Type B pancreatic cell (in vitro differentiated cells): ENCODE data around the gene ARHGEF7. TPM values are rescaled to one million over a fixed set of nuclear protein-coding genes. Genes with fewer than 3 reads are reported as not detected.

ENCODE experiments used
- DNase-seq: peaks from one replicate; pipeline ENCODE4 v3.0.0; 2021; ENCODE audit warnings: mixed read lengths; ENCODE audit not compliant: unreplicated experiment; ENCODE audit errors: extremely low spot score
- H3K27ac Mint-ChIP-seq: 2 replicates; pipeline ENCODE4 v1.8.0; 2021; ENCODE audit warnings: mild to moderate bottlenecking, mixed read lengths
- H3K27me3 Mint-ChIP-seq: 2 replicates; pipeline ENCODE4 v1.8.0; 2021; ENCODE audit warnings: mixed read lengths
- H3K36me3 Mint-ChIP-seq: 2 replicates; pipeline ENCODE4 v1.8.0; 2021; ENCODE audit warnings: mixed read lengths
- H3K4me1 Mint-ChIP-seq: one replicate; pipeline ENCODE4 v1.8.0; 2021; ENCODE audit warnings: mixed read lengths; ENCODE audit not compliant: unreplicated experiment
- H3K4me3 Mint-ChIP-seq: 2 replicates; pipeline ENCODE4 v1.8.0; 2021; ENCODE audit warnings: mild to moderate bottlenecking, mixed read lengths
- H3K9me3 Mint-ChIP-seq: 2 replicates; pipeline ENCODE4 v1.8.0; 2021; ENCODE audit warnings: mixed read lengths
- total RNA-seq: library from RNA; stranded (reverse); gene quantifications from 2 replicates; pipeline ENCODE4 v1.2.1, GENCODE V29; 2021; ENCODE audit warnings: low replicate concordance
- TF ChIP-seq, protein P1 (sequence below): fragments of 200-600 bp; sonication (generic); conservative IDR thresholded peaks from 2 replicates; pipeline ENCODE4 v1.5.0; 2021; ENCODE audit warnings: antibody characterized with exemption, mild to moderate bottlenecking

The ARHGEF7 gene
- total RNA-seq, 1 donor from 2014 or later = 103 TPM

DNA sequence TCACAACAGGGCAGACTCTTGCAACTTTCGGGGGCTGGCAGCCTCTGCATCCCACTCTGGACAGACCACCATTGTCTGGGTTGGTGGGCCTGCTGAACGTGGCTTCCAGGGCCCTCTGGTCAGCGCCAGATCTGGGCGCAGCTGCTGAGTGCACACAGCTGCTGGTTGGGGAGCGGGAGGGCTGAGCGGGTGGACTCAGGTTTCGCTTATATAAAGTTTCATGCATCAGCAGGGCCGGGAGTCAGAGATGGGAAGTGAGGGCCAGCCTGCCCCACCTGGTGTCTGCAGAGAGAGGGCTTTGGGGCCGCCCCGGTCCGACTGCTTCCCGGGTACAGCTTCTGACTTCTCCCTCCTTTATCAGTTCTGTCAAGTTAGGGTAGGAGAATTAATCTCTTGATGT lies 6.9 kb downstream of the ARHGEF7 start:
- Mint-ChIP-seq H3K27me3 (peaks cover 13% of the 10 kb centered on the region), H3K36me3 (peaks cover 5% of the 10 kb centered on the region), H3K9me3 (no peaks in the 10 kb centered on the region), H3K4me3 (no peak overlapping the region), H3K27ac (no peak overlapping the region), H3K4me1 (peaks cover 56% of the 10 kb centered on the region)
- DNase-seq = no peak
- TF ChIP-seq, protein P1, sequence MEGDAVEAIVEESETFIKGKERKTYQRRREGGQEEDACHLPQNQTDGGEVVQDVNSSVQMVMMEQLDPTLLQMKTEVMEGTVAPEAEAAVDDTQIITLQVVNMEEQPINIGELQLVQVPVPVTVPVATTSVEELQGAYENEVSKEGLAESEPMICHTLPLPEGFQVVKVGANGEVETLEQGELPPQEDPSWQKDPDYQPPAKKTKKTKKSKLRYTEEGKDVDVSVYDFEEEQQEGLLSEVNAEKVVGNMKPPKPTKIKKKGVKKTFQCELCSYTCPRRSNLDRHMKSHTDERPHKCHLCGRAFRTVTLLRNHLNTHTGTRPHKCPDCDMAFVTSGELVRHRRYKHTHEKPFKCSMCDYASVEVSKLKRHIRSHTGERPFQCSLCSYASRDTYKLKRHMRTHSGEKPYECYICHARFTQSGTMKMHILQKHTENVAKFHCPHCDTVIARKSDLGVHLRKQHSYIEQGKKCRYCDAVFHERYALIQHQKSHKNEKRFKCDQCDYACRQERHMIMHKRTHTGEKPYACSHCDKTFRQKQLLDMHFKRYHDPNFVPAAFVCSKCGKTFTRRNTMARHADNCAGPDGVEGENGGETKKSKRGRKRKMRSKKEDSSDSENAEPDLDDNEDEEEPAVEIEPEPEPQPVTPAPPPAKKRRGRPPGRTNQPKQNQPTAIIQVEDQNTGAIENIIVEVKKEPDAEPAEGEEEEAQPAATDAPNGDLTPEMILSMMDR = no peak

DNA sequence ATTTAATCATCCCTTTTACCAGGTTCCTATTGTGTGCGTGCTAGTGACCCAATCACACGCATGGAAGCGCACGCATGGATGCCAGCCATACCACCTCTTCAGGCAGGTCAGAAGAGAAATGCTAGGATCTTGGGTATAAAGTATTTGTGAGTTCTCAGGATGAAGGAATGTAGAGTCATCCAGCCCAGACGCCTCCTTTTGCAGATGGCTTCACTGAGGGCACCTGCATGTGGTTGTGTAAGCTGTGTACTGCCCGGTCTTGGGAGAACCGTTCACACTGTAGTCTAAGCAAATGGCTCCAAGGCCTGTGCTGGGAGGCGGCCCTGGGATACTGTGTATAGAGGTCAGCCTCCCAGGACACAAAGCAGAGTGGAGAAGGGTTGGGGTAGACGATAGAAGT lies 7.5 kb downstream of the ARHGEF7 start:
- DNase-seq = no peak
- Mint-ChIP-seq H3K36me3 (peaks cover 5% of the 10 kb centered on the region), H3K27me3 (peaks cover 10% of the 10 kb centered on the region), H3K4me1 (peaks cover 53% of the 10 kb centered on the region), H3K9me3 (no peaks in the 10 kb centered on the region), H3K27ac (no peak overlapping the region), H3K4me3 (no peak overlapping the region)
- TF ChIP-seq, protein P1 = no peak

DNA sequence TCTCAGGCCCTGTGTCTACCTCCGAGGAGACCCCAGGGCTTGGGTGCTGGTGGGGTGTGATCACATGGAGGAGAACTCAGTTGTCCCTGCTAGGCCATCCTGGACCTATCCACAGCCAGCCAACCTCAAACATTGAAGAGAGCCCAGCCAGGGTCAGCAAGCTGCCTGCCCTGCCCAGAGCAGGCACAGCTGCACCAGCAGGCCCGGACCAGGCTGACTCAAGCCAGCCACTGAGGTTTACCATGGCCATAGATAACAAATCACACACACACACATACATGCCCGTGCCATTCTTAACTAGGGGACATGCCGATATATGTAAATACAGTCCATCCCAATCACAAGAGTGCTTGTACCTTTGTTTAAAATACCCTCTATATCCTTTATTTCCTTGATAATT lies 8.1 kb downstream of the ARHGEF7 start:
- Mint-ChIP-seq H3K4me3 (no peak overlapping the region), H3K27me3 (peaks cover 5% of the 10 kb centered on the region), H3K27ac (no peak overlapping the region), H3K9me3 (no peaks in the 10 kb centered on the region), H3K36me3 (peaks cover 2% of the 10 kb centered on the region), H3K4me1 (peaks cover 47% of the 10 kb centered on the region)
- no peak for DNase-seq
- TF ChIP-seq, protein P1 = no peak

DNA sequence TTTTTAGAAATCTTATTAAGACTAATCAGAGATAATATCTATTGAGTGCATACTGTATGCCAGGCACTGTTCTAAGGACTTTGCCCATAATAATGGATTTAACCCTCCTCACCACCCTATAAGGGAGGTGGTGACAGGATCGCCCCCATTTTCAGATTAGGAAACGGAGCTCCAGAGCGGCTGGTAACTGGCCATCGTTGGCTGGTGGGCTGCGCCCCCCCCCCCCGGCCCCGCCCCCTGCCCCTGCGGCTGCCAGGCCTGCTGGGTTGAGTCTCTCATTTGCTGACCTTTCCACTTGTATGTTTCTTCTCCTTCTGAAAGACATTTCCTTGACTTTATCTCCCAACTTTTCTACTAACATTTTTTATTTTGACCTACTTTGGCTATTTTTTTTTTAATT lies 8.5 kb downstream of the ARHGEF7 start:
- no peaks in the 10 kb centered on the region for H3K36me3 Mint-ChIP-seq
- H3K4me1 Mint-ChIP-seq = peaks cover 43% of the 10 kb centered on the region
- no peak for DNase-seq
- H3K4me3 Mint-ChIP-seq = no peak overlapping the region
- TF ChIP-seq, protein P1 = no peak
- no peak overlapping the region for H3K27ac Mint-ChIP-seq
- no peaks in the 10 kb centered on the region for H3K9me3 Mint-ChIP-seq
- peaks cover 2% of the 10 kb centered on the region for H3K27me3 Mint-ChIP-seq

DNA sequence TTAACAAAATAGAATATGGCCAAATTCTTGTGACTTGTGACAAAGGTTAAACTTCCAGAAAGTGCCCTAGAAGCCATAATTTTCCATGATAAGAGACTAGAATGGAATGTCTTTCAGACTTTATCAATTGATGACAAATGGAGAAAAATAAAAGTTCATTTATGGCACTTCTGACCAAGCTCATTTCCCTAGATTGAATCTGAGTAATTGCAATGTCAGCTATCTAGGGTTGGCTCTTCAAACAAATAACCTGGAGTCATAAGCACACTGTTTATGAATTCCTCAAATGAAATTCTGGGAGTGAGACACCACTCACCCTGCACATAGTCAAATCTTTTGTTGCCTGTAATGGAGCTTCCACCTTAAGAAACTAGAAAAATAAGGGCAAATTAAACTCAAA lies 11.4 kb downstream of the ARHGEF7 start:
- Mint-ChIP-seq H3K4me3 (no peak overlapping the region), H3K4me1 (peaks cover 34% of the 10 kb centered on the region), H3K27me3 (peaks cover 2% of the 10 kb centered on the region), H3K36me3 (no peaks in the 10 kb centered on the region), H3K27ac (no peak overlapping the region), H3K9me3 (no peaks in the 10 kb centered on the region)
- no peak for DNase-seq
- TF ChIP-seq, protein P1 = no peak
